ENCODE measurements around the gene TMEM208. TPM values are rescaled to one million over a fixed set of nuclear protein-coding genes. Genes with fewer than 3 reads are reported as not detected.
A peak's percentile ranks its signal among the peaks of the same experiment; 100 is the strongest.

The TMEM208 gene
- total and polyA plus RNA-seq, 2 of the 13 experiments (the other 11 are each of a cell fraction or from before 2014, with no cell fraction given): 58.8 to 72.9 TPM

DNA sequence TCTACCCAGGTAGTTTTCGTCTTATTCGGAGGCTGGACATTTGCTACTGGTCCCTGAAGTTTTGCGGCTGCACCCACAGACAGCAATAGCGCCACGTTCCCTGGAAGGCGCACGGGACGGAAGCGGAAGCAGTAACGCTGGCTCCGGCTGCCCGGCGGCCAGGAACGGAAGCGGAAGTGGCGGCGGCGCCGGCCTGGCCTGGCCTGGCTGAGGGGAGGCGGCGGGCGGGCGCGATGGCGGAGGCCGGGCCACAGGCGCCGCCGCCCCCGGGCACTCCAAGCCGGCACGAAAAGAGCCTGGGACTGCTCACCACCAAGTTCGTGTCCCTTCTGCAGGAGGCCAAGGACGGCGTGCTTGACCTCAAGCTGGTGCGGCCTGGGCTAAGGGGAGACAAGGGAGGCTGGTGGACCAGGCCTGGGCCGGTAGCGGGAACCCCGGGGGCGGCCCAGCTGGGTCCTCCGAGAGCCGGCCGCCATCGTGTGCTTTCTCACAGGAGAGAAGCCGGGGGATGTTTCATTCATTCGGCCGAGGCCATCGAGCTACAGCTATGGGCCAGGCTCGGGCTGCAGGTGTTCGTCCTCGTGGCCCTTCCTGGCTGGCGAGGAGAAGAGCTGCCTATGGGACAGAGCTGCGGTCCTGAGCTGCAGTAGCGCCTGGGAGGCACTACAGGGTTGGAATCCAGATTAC is 34.8 kb upstream of the TMEM208 start, which contains the start of gene E2F4 (continued):
- TF ChIP-seq ZFP90 (CRISPR knock-in tag; IDR thresholded peaks at IDR 0.05; ENCODE audit: borderline replicate concordance) (peak; percentile 92; the same call in 1 of the 2 replicates), POLR2AphosphoS2 (IDR thresholded peaks at IDR 0.05; ENCODE audit: low read depth, low read length) (no peak), RNF219 (CRISPR knock-in tag; IDR thresholded peaks at IDR 0.05) (no peak), MXI1 (IDR thresholded peaks at IDR 0.05; ENCODE audit: borderline replicate concordance, low read depth, low read length) (peak; percentile 89; the same call in 1 of the 3 replicates), THAP11 (CRISPR knock-in tag; IDR thresholded peaks at IDR 0.05) (peak; percentile 95), MATR3 (CRISPR knock-in tag; IDR thresholded peaks at IDR 0.05) (no peak), ZNF839 (CRISPR knock-in tag; IDR thresholded peaks at IDR 0.05; ENCODE audit: borderline replicate concordance) (no peak), ISX (CRISPR knock-in tag; conservative IDR thresholded peaks at IDR 0.05) (peak; percentile 68; the same call in 1 of the 2 replicates), ELF4 (CRISPR knock-in tag; IDR thresholded peaks at IDR 0.05; ENCODE audit: borderline replicate concordance) (0 out of 2 replicates have a peak, but pooled peaks have one; percentile 55), ZNF776 (CRISPR knock-in tag; IDR thresholded peaks at IDR 0.05) (no peak; the same call in 1 of the 2 replicates), GTF2F1 (IDR thresholded peaks at IDR 0.05; ENCODE audit: low read length) (no peak), RELA (CRISPR knock-in tag; IDR thresholded peaks at IDR 0.05) (no peak), CTCF (CRISPR knock-in tag; IDR thresholded peaks at IDR 0.05) (peak; percentile 41), SAP130 (CRISPR knock-in tag; IDR thresholded peaks at IDR 0.05; ENCODE audit: low read depth) (peak; percentile 99), TOPORS (CRISPR knock-in tag; IDR thresholded peaks at IDR 0.05) (peak; percentile 69; the same call in 1 of the 2 replicates), RBM22 (optimal IDR thresholded peaks at IDR 0.05; ENCODE audit: low read length) (no peak), ZNF501 (CRISPR knock-in tag; IDR thresholded peaks at IDR 0.05) (peak; percentile 59; the same call in 1 of the 2 replicates)
- TF ChIP-seq, protein P1, sequence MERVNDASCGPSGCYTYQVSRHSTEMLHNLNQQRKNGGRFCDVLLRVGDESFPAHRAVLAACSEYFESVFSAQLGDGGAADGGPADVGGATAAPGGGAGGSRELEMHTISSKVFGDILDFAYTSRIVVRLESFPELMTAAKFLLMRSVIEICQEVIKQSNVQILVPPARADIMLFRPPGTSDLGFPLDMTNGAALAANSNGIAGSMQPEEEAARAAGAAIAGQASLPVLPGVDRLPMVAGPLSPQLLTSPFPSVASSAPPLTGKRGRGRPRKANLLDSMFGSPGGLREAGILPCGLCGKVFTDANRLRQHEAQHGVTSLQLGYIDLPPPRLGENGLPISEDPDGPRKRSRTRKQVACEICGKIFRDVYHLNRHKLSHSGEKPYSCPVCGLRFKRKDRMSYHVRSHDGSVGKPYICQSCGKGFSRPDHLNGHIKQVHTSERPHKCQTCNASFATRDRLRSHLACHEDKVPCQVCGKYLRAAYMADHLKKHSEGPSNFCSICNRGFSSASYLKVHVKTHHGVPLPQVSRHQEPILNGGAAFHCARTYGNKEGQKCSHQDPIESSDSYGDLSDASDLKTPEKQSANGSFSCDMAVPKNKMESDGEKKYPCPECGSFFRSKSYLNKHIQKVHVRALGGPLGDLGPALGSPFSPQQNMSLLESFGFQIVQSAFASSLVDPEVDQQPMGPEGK (CRISPR knock-in tag; IDR thresholded peaks at IDR 0.05): peak; percentile 37; the same call in 1 of the 2 replicates
- TF ChIP-seq, protein P2, sequence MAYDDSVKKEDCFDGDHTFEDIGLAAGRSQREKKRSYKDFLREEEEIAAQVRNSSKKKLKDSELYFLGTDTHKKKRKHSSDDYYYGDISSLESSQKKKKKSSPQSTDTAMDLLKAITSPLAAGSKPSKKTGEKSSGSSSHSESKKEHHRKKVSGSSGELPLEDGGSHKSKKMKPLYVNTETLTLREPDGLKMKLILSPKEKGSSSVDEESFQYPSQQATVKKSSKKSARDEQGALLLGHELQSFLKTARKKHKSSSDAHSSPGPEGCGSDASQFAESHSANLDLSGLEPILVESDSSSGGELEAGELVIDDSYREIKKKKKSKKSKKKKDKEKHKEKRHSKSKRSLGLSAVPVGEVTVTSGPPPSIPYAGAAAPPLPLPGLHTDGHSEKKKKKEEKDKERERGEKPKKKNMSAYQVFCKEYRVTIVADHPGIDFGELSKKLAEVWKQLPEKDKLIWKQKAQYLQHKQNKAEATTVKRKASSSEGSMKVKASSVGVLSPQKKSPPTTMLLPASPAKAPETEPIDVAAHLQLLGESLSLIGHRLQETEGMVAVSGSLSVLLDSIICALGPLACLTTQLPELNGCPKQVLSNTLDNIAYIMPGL (CRISPR knock-in tag; IDR thresholded peaks at IDR 0.05; ENCODE audit: borderline replicate concordance in 1 of 2, low read depth in 1 of 2): peak in 1 of 2 experiments; percentile 66; a peak in 1 of 4 replicates
- TF ChIP-seq, protein P3, sequence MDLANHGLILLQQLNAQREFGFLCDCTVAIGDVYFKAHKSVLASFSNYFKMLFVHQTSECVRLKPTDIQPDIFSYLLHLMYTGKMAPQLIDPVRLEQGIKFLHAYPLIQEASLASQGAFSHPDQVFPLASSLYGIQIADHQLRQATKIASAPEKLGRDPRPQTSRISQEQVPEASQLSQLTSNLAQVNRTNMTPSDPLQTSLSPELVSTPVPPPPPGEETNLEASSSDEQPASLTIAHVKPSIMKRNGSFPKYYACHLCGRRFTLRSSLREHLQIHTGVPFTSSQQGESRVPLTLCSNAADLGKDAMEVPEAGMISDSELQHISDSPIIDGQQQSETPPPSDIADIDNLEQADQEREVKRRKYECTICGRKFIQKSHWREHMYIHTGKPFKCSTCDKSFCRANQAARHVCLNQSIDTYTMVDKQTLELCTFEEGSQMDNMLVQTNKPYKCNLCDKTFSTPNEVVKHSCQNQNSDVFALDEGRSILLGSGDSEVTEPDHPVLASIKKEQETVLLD (CRISPR knock-in tag; IDR thresholded peaks at IDR 0.05; ENCODE audit: low read depth): peak; percentile 91

All from HepG2 (cell line).